ENCODE measurements around the gene TUBG1. TPM values are rescaled to one million over a fixed set of nuclear protein-coding genes. Genes with fewer than 3 reads are reported as not detected.

Gene TUBG1
- total and polyA plus RNA-seq, 9 of the 15 experiments (the other 6 are each of a cell fraction or from before 2014, with no cell fraction given) = 33.1 to 147 (median 66.0) TPM

- TF ChIP-seq ZNF274 (IDR thresholded peaks at IDR 0.05; ENCODE audit: borderline replicate concordance, low read depth, low read length) = no peak; the same call in 1 of the 2 replicates
- peak; percentile 30; the same call in 1 of the 2 replicates for TF ChIP-seq NKRF (IDR thresholded peaks at IDR 0.05; ENCODE audit: borderline replicate concordance)
- TF ChIP-seq MECOM (CRISPR knock-in tag; IDR thresholded peaks at IDR 0.05) = no peak
- no peak for TF ChIP-seq TARDBP (IDR thresholded peaks at IDR 0.05)
- no peak for TF ChIP-seq ZNF133 (CRISPR knock-in tag; IDR thresholded peaks at IDR 0.05)
- 0 out of 2 replicates have a peak, but pooled peaks have one; percentile 30 for TF ChIP-seq SMARCA5 (IDR thresholded peaks at IDR 0.05)
- no peak for TF ChIP-seq HIVEP1 (CRISPR knock-in tag; IDR thresholded peaks at IDR 0.05)
- TF ChIP-seq TAF7 (tag; IDR thresholded peaks at IDR 0.05) = no peak
- no peak for TF ChIP-seq MED1 (CRISPR knock-in tag; IDR thresholded peaks at IDR 0.05; ENCODE audit: borderline replicate concordance)
- TF ChIP-seq ETV5 (CRISPR knock-in tag; IDR thresholded peaks at IDR 0.05; ENCODE audit: low read depth) = no peak
- no peak for TF ChIP-seq ZNF407 (IDR thresholded peaks at IDR 0.05; ENCODE audit: low read depth)
- TF ChIP-seq MAFF (IDR thresholded peaks at IDR 0.05; ENCODE audit: low read length) = no peak; the same call in 1 of the 2 replicates
- peak; percentile 69 for TF ChIP-seq CXXC5 (CRISPR knock-in tag; IDR thresholded peaks at IDR 0.05)
- 0 out of 2 replicates have a peak, but pooled peaks have one; percentile 48 for TF ChIP-seq NBN (IDR thresholded peaks at IDR 0.05; ENCODE audit: low read depth)
- no peak for TF ChIP-seq SIX5 (IDR thresholded peaks at IDR 0.05; ENCODE audit: borderline replicate concordance in 1 of 2, insufficient read depth in 1 of 2, low read depth in 1 of 2, low read length in 2 of 2)
- TF ChIP-seq PURB (CRISPR knock-in tag; IDR thresholded peaks at IDR 0.05; ENCODE audit: low read depth) = no peak
- peak; percentile 84 for TF ChIP-seq MTA3 (IDR thresholded peaks at IDR 0.05; ENCODE audit: borderline replicate concordance)
- no peak for TF ChIP-seq ZKSCAN8 (CRISPR knock-in tag; IDR thresholded peaks at IDR 0.05)
Measured at GRCh38 chr17:42623732-42624596, 14.5 kb downstream of the TUBG1 start (continued).
